GM12878 (cell line): Measurements from ENCODE around the gene SSRP1.

Experiments used
- CHD1 ChIP-seq: IDR thresholded peaks from 2 replicates; pipeline ENCODE4 v1.6.1; 2012; ENCODE audit warnings: low read depth, low read length, improper control_type of control experiment
- E2F4 ChIP-seq: IDR thresholded peaks from 2 replicates; pipeline ENCODE4 v1.6.1; 2012; ENCODE audit warnings: low read depth, low read length, improper control_type of control experiment
- EZH2 ChIP-seq: IDR thresholded peaks from 2 replicates; pipeline ENCODE4 v1.6.1; 2012; ENCODE audit warnings: low read depth, mild to moderate bottlenecking, control low read depth, inconsistent platforms, low read length, borderline replicate concordance; ENCODE audit not compliant: control insufficient read depth
- HDAC6 ChIP-seq: fragments of 200-600 bp; sonication (generic); IDR thresholded peaks from one replicate; pipeline ENCODE4 v1.8.0; 2017; ENCODE audit warnings: antibody characterized with exemption; ENCODE audit not compliant: unreplicated experiment
- MXI1 ChIP-seq: fragments of 150-350 bp; IDR thresholded peaks from 2 replicates; pipeline ENCODE4 v1.6.1; 2011; ENCODE audit warnings: low read depth, mild to moderate bottlenecking, inconsistent platforms, low read length, improper control_type of control experiment
- POLR2A ChIP-seq: IDR thresholded peaks from 2 replicates; pipeline ENCODE4 v1.6.1; 2011; ENCODE audit warnings: low read depth, mild to moderate bottlenecking, low read length
- POLR2AphosphoS5 ChIP-seq: IDR thresholded peaks from 2 replicates; pipeline ENCODE4 v1.6.1; 2011; ENCODE audit warnings: mild to moderate bottlenecking, low read length, inconsistent platforms
- SMC3 ChIP-seq: IDR thresholded peaks from 2 replicates; pipeline ENCODE4 v1.6.1; 2011; ENCODE audit warnings: low read length, improper control_type of control experiment, borderline replicate concordance
- ZBTB33 ChIP-seq: fragments of 450-650 bp; IDR thresholded peaks from 2 replicates; pipeline ENCODE4 v1.6.1; 2017; ENCODE audit warnings: mild to moderate bottlenecking
- TF ChIP-seq, protein P1 (sequence below), 3 experiments: IDR thresholded peaks in 2 of 3; conservative IDR thresholded peaks in 1 of 3; 2 replicates each; pipeline ENCODE4 v1.5.1; 2011; ENCODE audit warnings: low read depth in 3 of 3, low read length in 3 of 3, mild to moderate bottlenecking in 3 of 3, control low read depth in 2 of 3, moderate library complexity in 2 of 3, inconsistent platforms in 1 of 3, mixed read lengths in 1 of 3; ENCODE audit not compliant: control insufficient read depth in 2 of 3, insufficient read depth in 1 of 3; ENCODE audit errors: extremely low read depth in 1 of 3

- no peak for TF ChIP-seq MXI1
- no peak for TF ChIP-seq E2F4
- no peak for TF ChIP-seq POLR2A
- TF ChIP-seq, protein P1, sequence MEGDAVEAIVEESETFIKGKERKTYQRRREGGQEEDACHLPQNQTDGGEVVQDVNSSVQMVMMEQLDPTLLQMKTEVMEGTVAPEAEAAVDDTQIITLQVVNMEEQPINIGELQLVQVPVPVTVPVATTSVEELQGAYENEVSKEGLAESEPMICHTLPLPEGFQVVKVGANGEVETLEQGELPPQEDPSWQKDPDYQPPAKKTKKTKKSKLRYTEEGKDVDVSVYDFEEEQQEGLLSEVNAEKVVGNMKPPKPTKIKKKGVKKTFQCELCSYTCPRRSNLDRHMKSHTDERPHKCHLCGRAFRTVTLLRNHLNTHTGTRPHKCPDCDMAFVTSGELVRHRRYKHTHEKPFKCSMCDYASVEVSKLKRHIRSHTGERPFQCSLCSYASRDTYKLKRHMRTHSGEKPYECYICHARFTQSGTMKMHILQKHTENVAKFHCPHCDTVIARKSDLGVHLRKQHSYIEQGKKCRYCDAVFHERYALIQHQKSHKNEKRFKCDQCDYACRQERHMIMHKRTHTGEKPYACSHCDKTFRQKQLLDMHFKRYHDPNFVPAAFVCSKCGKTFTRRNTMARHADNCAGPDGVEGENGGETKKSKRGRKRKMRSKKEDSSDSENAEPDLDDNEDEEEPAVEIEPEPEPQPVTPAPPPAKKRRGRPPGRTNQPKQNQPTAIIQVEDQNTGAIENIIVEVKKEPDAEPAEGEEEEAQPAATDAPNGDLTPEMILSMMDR (IDR thresholded peaks at IDR 0.05 in 2 of 3, conservative IDR thresholded peaks at IDR 0.05 in 1 of 3; ENCODE audit: control insufficient read depth in 2 of 3, extremely low read depth in 1 of 3, insufficient read depth in 1 of 3, low read depth in 3 of 3, low read length in 3 of 3), result no peak
- no peak for TF ChIP-seq HDAC6
- TF ChIP-seq POLR2AphosphoS5, result no peak
- no peak for TF ChIP-seq ZBTB33
- TF ChIP-seq SMC3, result no peak
- TF ChIP-seq CHD1, result no peak
- no peak for TF ChIP-seq EZH2
Observed at GRCh38 chr11:57330029-57330428, 5.7 kb downstream of the SSRP1 start.
